Suppressor macrophage treated with lipopolysaccharide for 1 hour (primary cell): ENCODE measurements around the gene MAIP1.
A peak's percentile ranks its signal among the peaks of the same experiment; 100 is the strongest.

Source experiments
- DNase-seq, 3 donors: peaks; one replicate each; pipeline ENCODE4 v3.0.0-alpha.2; 2020 to 2022

Gene MAIP1

DNA sequence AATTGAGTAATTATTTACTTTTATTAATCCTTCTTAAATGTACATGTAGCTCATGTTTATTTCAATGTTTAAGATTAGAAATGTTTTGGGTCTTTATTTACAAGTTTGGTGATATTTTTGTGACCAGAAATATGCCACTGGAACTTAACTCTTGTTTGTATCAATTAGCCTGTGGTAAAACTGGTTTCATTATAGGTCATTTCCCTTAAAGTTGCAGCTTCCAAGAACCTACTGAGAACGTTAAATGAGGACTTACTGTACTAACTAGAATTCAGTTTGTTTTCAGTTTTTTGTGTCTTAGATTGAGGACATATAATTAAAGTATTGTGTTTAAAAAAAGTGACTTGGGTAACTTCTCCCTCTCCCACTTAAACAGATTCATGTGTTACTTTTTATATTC, 4.4 kb upstream of the MAIP1 start:
- DNase-seq: no peak

DNA sequence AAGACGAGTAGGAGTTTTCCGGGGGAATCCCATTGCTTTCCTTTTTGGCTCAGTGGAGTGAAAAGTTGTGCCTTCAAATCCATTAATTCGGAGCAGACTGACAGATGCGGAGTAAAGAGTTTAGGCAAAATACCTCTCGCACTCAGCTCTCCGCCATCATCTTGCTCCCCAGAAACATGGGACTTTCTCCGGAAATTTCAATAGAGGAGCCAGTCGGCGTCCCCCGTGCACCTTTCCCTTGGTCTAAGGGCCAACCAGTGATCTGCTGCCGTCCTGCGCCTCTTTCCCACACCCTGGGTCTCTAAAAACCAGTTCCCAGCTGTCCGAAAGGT, 409 bp upstream of the MAIP1 start:
- DNase-seq: peak; percentile 55 to 67 (median 61)

- no peak for DNase-seq
These were observed 639 bp downstream of the MAIP1 start for GRCh38 chr2:199956062-199956380.

GRCh38 chr2:199958014-199958413, 2.6 kb downstream of the MAIP1 start:
- no peak for DNase-seq

DNA sequence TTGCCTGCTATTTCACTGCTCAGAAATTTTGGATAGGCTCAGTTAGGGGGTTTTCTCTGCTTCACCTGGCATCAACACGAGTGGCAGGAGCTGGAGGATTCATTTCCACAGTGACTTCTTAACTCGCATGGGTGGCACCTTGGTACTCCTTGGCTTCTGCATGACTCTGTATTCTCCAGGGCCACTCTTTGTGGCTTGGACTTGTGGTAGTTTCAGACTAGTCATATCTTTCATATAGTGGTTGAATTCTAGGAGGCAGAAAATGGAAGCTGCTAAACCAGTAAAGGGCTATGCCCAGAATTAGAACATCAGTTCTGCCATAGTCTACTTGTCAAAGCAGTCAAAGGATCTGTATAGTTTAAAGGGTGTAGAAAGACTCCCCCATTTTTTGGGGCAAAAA, 6.8 kb downstream of the MAIP1 start:
- DNase-seq: no peak

DNA sequence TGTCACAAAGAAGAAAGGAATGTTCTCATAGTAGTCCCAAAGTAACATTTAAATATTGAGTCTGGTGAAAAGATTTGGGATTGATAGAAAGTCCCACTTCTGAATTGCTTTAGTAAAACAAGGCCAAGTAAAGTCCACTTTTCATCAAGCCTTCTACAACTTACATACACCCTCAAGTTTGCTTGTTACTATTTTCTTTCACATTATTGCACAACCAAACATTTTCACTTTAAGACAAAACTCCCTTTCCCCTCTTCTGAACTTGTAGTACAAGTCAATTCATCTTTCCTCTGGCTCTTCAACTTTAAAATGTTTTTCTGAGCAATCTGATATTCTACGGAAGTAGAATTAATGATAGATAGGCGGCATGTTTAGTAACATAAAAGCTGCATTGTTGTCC, 11.0 kb downstream of the MAIP1 start:
- no peak for DNase-seq

DNA sequence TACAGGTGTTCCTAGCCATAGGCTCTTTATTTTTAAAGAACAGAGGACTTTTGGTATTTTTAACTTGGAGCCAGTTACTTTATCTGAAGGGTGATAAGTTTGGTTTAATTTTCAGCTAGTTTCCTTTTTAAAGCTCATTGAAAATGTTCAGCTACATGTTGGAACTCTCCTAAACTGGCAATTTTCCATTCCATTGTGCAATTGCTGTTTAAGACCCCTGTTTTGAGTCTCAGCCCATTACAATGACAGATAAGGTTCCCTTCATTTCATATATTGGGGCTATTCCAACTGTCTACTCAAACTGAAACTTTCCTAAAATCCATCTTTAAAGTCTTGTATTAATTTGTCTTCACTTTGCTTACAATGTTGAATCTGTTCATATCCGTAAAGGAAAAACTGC, 11.6 kb downstream of the MAIP1 start:
- DNase-seq: no peak

DNA sequence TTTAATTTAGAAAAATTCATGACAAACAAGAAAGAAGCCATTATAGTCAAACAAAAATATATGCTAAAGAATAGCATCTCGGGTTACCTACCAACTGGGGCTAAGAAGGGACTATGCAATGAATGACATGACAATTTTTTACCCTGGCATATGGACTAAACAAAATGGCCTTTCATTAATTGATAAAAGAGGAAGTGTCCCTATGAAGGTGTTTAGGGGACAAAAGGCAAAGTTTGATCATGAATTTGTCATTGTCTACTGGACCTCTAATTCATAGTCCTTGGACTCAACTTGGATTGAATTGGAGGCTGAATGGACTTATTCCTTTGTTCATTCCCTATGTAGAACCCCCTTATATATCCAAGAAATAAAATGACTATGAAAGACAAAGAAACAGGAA, 12.7 kb downstream of the MAIP1 start:
- no peak for DNase-seq

DNA sequence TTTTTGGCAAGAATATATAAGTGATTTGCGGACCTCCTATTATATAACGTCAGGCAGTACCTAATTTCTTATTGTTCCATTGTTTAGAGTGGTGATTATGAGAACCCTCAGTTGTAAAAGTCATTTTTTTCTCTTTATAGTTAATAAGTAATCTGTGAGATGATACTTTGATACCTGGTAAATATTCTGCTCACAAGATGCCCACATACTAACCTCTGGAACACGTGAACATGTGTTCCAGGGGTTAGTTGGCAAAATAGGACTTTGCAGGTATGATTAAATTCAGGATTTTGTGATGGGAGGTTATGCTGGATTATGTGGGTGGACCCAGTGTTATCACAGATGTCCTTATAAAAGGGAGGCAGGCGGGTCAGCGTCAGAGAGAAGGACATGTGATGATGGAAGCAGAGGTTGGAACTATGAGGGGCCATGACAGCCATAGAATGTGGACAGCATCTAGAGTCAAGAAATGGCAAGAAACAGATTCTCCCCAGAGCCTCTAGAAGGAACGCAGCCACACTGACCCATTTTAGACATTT, 16.8 kb downstream of the MAIP1 start:
- no peak for DNase-seq

DNA sequence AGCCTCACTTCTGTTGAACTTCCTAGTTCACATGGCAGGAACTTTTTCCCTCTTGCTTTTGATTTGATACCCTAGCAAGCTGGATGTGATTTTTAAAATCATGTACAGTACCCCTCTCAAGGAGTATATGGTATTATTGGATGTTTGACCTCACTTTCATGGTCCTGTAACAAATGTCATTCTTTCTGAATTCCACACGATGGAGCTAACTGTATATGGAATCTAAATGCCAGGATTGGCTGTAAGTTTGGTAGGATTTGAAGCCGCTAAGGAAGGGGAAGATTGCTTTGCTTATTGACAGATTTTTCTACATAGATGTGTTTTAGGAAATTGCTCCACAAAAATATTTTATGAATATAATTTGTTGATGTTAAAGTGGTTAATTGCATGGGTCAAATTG, 18.3 kb downstream of the MAIP1 start:
- DNase-seq: peak in 2 of 3 donors; percentile 51 to 61

- no peak for DNase-seq
These were observed 20.0 kb downstream of the MAIP1 start for GRCh38 chr2:199975273-199975895.

DNA sequence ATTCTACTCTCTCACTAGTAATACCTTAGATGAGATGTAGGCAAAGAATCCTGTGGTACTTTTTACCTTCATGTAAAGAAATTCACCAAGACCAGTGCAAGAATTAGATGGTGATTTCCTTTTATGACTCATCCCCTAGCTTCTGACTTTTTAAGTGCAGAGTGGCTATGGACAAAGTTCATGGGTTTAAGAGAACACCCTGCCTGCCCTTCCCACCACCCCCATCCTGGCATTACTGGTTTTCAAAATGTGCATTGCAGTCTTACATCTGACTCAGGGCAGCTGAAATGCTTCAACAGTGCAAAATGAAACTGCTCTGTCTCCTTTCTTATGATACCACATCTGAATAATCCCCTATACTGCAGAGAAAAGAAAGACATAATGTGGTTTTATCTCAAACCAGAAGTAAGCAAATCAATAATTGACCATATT, 22.6 kb downstream of the MAIP1 start:
- DNase-seq: peak; percentile 82 to 89 (median 85)

- DNase-seq: peak; percentile 27 to 35 (median 31)
These were observed 24.0 kb downstream of the MAIP1 start for GRCh38 chr2:199979398-199979797.

DNA sequence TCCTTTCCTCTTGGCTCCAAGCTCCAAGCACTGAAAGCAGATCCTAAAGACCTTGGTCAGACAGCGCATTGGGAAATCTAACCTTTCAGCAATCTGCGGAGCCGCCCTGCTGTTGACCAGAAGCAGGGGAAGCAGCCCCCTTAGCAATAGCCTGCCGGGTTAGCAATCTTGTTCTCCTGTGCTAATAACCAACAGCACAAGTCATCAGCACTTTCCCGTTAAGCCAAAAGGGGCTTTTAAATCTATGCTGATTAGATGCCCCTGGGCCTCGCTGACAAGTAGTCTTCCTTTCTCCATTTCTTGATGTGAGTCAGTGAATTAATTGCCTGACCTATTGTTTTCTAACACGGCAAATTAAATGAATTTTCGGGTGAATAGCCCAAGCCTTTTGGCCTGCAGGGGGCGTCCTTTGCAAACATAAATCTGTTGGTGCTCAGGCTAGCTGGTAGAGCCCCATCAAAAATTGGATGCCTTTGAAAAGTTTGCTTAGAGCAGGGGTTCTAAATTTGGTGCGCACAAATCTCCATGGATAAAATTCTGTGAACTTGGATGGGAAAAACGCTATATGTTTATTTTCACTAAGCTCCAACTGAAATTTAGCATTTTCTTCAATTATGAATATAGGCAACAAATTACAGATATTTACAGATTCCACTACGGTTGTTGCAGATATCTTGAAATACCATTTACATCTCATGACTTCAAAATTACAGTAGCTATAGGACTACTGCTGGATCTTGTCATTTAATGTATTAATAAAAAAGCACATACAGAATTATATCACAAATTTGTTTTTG, 24.6 kb downstream of the MAIP1 start:
- DNase-seq: peak; percentile 88 to 93 (median 92)

DNA sequence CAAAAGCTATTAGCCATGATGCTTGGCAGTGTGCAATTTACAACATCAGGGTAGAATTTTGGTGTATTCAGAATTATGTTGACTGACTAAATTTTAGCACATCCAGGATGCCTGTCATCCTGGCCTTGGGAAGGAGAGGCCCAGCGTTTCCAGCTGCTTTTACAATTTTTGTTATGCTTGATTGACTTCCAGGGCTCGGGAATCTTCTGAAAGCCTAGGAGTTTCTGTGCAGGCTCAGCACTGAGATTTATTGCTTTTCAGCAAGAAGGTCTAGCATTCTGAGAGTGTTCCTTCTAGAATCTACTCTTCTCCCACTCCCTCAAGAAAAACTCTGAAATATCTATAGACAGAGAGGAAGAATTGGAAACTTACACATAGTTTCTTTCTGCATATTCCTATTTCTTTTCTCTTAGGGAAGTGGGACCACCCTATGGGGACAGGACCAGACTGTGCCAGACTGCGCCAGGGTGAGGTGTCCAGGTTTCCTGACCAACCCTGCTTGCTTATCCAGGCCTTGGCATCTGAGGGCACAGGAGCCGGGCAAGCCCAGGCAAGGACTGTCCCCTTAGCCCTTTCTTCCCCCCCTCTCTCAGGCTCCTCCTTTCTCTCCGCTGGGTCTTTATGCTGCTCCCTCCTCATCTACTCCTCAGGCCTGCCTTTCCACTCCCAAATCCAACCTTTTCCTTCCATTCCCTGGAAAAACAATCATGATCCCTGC, 26.9 kb downstream of the MAIP1 start:
- DNase-seq: no peak

- no peak for DNase-seq
These were observed 28.2 kb downstream of the MAIP1 start for GRCh38 chr2:199983534-199983933.

- DNase-seq: no peak
These were observed 28.8 kb downstream of the MAIP1 start for GRCh38 chr2:199984159-199984558.

DNA sequence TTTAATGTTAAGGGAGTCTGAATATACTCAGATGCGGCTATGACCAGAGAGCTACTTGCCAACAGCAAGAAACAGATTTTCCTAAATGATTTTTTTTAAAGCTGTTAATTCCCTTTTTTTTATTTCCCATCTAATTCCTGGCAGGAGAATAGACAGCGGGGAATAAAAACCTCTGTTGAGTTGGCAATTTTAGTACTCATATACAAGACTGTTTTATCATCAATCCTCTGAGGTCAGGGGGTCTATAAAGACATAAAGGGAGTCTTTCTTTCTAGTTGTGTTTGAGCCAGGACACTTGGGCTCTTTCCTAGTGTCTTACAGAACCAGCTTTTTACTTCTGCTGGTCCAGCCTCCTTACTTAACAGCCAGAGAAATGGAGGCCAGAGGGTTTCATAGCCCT, 29.4 kb downstream of the MAIP1 start:
- no peak for DNase-seq

DNA sequence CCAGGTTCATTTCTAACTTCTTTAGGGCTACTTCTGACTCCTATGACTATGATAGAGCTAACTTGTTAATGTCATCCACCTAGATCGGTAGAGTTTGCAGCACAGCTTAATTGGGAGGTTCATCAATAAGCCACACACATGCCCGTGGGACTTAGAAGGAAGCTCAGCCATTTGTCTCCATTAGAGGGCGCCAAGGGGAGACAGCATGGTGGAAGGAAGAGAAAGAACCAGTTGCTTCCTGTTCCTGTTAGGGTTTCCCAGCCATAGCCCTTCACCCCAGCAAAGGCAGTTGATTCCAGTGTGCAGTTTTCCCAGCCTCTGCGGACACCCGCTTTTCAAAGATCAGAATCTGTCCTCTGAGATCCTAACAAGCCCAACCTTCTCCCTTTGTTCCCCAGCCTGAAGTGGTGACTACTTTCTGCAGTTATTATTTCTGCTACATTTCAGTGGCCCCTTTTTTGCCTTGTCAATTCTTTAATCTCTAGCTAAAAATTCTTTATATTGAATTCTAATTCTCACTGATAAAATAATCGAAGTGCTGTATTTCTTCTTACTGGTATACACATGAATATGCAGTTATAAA, 30.3 kb downstream of the MAIP1 start:
- peak; percentile 83 to 87 (median 85) for DNase-seq

DNA sequence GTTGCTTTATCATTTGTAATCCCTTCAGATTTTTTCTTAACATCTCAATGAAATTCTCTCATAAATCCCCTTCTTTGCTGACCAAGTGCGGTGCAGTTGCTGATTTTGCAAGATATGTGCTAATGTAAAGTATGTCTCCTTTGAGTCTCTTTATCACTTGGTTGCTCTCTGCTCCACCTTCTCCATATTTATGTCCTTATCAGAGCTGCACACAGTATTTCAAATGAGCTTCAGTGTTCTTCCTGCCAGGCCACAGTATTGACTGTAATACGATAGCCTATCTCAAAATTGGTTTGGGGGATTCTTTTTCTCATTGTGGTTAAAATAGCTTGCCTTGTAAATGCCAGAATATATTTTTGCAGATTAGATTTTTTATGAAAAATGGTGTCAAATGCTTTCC, 32.2 kb downstream of the MAIP1 start:
- DNase-seq: no peak

GRCh38 chr2:199988151-199988550, 32.8 kb downstream of the MAIP1 start:
- DNase-seq: no peak

DNA sequence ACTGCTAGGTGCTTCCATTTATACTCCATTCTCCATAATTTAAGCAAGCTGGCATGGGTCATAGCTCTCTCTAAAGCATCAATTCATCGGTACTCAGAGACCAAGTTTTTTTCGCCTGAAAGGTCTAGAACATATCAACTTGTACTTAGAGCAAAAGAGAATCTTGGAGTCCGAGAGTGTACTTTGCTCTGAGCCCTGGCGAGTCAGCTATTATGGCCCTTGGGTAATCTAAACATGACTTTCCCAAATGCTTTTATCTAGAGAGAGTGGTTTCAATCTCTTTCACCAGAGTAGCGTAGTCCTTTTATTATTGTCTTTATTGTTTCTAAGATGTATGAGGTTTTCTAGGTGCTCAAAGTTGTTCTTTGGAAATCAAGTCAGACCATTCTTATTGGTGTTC, 34.4 kb downstream of the MAIP1 start:
- DNase-seq: no peak

DNA sequence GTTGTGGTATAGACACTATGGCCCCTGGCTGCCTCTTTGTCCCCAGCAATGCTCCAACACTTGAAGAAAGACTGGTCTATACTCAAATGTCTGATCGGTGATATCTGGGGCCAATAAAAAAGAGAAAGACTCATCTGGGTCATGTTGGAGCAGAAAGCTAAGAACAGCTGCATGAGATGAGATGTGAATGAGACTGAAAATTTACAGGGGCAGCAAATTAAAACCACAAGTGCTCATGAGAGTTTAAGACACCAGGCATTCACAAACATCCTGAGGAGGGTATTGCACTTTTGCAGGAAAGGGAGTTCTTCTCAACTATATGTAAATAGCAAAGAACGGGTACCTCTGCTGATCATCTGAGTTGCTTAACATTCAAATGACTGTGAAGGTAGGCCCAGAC, 36.3 kb downstream of the MAIP1 start:
- DNase-seq: no peak

DNA sequence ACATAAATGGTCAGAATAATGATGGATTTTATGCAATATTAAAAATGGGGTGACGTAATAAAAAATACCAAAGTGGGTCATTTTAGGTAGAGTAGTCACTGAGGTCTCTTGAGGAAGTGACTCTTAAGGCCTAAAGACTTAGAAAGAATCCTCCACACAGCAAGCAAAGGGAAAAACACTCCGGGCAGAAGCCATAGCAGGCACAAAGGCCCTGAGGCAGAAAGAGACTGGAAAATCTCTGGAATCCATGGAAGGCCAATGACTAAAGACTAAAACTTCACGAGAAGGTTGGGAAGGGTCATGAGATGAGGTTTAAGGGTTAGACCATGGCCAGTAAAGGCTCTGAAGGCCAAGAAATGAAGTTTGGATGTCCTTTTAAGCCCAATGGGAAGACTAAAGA, 36.9 kb downstream of the MAIP1 start:
- no peak for DNase-seq
